D721Med (cell line): ENCODE measurements around the gene TMEM14A.
A peak's percentile ranks its signal among the peaks of the same experiment; 100 is the strongest.
"Not testable (repeated sequence)": the region's sequence is repeated elsewhere in the genome, so short reads cannot be mapped to it uniquely, and the experiment has no call there.

Experiments
- DNase-seq: peaks from one replicate; pipeline ENCODE4 v3.0.0; 2011; ENCODE audit warnings: low spot score; ENCODE audit not compliant: insufficient read length
- FAIRE-seq: peaks from 2 replicates; lab custom pipeline; 2011; peaks lifted over from hg19 to GRCh38; lab: Jason Lieb, UNC
- CTCF ChIP-seq: IDR thresholded peaks from 2 replicates; pipeline ENCODE4 v1.5.1; 2012; ENCODE audit warnings: mild to moderate bottlenecking, control low read depth; ENCODE audit not compliant: insufficient read depth; ENCODE audit errors: missing control alignments

TMEM14A gene

GRCh38 chr6:52691718-52692117 lies 20.8 kb downstream of the TMEM14A start:
- no peak for DNase-seq
- no peak for FAIRE-seq
- TF ChIP-seq CTCF, result no peak

- no peak for TF ChIP-seq CTCF
- DNase-seq, result no peak
- no peak for FAIRE-seq
These were observed 22.9 kb downstream of the TMEM14A start for GRCh38 chr6:52693773-52694172.

- no peak for DNase-seq
- FAIRE-seq, result no peak
- no peak for TF ChIP-seq CTCF
These were observed 23.5 kb downstream of the TMEM14A start for GRCh38 chr6:52694404-52694803.

- DNase-seq, result no peak
- no peak for TF ChIP-seq CTCF
- no peak for FAIRE-seq
These were observed 25.5 kb downstream of the TMEM14A start for GRCh38 chr6:52696418-52696817.

- peak; percentile 9 for TF ChIP-seq CTCF
- DNase-seq (no peak), FAIRE-seq (no peak)
These were observed 27.0 kb downstream of the TMEM14A start for GRCh38 chr6:52697903-52698302.

- FAIRE-seq, result no peak
- no peak for TF ChIP-seq CTCF
- no peak for DNase-seq
These were observed 33.1 kb downstream of the TMEM14A start for GRCh38 chr6:52704060-52704459.

- not testable (repeated sequence) for DNase-seq, FAIRE-seq
These were observed 34.0 kb downstream of the TMEM14A start for GRCh38 chr6:52704781-52705502.
